Glomerular endothelial cell (primary cell): Measurements from ENCODE around the gene BRD1. TPM values are rescaled to one million over a fixed set of nuclear protein-coding genes. Genes with fewer than 3 reads are reported as not detected.
"Not testable (repeated sequence)": the region's sequence is repeated elsewhere in the genome, so short reads cannot be mapped to it uniquely, and the experiment has no call there.

Experiments
- DNase-seq: peaks from one replicate; pipeline ENCODE4 v3.0.0-alpha.2; 2011; ENCODE audit warnings: low read depth, low spot score; ENCODE audit errors: extremely low read depth
- total RNA-seq: library from RNA; depleted of rRNA; stranded (reverse); fragments of >200 nt; gene quantifications from 2 replicates; pipeline ENCODE4 v1.2.3, GENCODE V29; 2015

BRD1 gene
- total RNA-seq, 1 donor from 2014 or later = 30.9 TPM

DNA sequence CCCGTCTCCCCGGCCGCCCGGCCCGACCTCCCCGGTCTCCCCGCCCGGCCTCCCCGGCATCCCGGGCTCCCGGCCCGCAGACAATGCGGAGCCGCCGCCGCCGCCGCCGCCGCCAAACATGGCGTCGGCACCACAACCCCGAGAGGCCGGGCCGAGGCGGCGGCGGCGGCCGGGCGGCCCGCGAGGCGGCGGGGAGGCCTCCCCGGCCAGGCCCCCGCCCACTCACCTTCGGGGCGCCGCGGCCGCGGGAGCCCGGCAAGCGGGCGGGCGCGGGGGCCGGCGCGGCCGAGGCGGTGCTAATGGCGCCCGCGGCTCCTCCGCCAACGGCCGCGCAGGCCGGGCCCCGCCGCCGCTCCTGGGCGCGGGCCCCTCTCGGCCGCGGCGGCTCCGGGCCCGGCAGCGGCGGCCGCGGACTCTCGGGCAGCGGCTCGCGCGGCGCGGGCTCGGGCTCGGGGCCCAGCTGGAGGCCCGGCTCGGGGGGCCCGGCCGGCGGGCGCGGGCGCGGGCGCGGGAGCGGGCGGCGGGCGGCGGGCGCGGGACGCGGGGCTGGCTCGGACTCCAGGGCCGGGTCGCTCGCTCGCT, 311 bp downstream of the BRD1 start:
- DNase-seq = no peak

DNA sequence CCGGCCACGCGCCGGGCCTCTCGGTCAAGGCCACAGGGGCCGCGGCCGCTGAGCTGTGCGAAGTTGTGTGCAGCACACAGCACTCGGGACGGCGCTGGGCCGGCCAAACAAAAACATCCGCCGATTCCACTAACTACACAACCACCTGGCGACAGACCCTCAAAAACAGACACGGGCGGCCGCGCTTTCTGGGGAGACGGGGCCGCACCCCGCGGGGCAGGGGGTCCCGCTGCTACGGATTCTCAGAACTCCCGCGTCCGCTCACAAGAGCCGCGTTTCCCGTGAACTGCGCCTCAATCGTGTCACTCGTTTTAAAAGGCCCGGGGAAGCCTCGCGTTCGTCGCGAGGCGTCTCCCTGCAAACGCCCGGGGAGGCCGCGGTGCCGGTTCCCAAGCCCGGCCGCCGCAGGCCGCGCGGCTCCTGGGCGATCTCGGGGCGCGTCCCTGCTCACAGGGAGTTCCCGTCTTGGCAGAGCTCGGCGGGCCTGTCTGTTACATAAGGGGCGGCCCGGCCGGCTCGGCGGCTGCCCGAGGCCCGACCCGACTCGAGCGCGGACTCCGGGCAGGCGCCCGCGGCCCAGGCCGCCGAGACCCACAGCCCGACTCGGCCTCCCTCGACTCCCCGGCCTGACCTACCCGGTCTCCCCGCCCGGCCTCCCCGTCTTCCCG, 936 bp downstream of the BRD1 start:
- DNase-seq = no peak

GRCh38 chr22:49825944-49826602, 1.6 kb downstream of the BRD1 start:
- DNase-seq = no peak

DNA sequence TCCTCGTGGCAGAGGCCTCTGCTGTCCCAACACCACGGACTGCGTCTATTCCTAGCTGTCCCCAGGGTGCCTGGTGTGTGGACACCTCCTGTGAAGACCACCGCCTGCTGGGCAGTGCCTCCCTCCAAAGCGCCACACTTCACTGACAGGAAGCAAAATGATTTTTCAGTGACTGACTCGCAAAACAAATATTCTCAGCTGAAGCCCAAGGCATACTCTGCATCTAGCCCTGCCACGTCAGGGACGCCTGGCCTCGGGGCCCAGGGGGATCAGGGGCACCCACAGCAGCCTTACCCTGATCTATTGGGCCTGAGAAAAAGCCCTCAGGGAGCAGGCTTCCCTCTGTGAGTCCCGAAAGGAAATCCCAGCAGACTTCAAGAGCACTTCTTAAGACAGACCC, 2.2 kb downstream of the BRD1 start:
- DNase-seq = no peak

DNA sequence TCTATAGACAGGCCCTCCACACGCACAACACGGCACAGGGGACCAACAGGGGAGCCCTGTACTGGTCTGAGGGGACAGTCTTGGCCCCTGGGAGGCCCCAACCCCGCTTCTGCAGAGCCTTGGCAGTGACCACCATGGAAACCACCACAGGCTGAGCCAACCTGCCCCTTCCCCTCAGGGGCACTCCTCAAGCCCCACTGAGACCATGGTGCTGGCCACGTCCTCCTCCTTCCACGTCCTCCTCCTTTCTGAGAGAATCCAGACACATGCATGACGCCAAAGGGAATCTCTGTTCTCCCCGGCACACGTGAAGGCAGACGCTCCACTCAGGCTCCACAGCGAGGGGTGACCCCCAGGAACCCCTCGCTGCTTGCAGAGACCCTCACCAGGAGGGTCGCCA, 2.7 kb downstream of the BRD1 start:
- DNase-seq = no peak

GRCh38 chr22:49824185-49824925, 3.3 kb downstream of the BRD1 start:
- DNase-seq = no peak

DNA sequence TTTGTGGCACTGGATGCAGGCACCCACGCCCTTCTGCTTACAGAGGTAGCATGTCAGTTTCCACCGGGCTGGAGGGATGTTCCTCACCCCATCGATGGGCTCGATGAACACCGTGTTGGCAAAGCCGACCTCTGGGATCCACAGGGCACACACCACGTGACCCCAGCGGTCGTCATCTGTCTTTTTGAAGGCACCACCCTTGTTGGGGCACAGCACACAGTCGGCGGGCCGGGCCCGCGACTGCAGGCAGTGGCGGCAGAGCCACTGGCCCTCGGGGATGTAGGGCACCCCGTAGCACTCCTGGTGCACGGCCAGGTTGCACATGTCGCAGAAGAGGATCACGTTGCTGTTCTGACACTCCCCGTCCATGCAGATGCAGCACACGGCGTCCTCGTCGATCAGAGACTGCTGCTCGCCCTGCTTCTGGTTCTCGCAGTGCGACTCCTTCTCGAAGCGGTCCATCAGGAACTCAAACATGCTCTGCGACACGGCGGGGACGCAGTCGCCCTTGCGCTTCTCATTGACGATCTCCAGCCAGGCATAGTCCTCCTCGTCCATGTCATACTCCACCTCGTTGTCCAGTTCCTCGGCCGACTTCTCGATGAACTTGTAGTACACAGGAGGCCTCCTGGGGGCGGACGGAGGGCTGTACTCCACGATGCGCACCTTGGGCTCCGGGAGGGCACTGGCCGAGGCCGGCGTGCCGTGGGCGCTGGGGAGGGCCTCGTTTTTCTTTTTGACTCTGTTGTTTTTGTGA, 4.2 kb downstream of the BRD1 start:
- DNase-seq = no peak

- DNase-seq = not testable (repeated sequence)
Measured at GRCh38 chr22:49821741-49822140, 5.9 kb downstream of the BRD1 start.

GRCh38 chr22:49820984-49821383, 6.7 kb downstream of the BRD1 start:
- DNase-seq = no peak

DNA sequence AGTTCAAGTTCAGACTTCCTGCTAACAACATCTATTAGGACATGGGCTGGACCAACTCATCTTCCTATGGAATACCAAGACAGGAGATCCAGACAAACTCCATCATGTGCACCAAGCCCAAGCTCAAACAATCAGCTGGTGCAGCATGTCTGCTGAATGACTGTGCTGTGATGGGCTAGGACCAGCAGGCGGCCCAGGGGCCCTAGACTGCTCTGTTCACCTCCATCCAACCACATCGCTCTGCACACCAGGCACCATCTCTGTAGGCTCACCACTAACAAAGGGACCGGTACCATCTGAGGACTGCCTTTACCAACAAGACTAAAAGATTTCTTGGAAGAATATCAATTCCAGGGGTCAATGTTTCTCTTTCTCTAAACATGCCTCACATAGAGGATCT, 10.3 kb downstream of the BRD1 start:
- no peak for DNase-seq

GRCh38 chr22:49815641-49816091, 12.0 kb downstream of the BRD1 start:
- DNase-seq = no peak

- no peak for DNase-seq
Measured at GRCh38 chr22:49814856-49815255, 12.8 kb downstream of the BRD1 start.

DNA sequence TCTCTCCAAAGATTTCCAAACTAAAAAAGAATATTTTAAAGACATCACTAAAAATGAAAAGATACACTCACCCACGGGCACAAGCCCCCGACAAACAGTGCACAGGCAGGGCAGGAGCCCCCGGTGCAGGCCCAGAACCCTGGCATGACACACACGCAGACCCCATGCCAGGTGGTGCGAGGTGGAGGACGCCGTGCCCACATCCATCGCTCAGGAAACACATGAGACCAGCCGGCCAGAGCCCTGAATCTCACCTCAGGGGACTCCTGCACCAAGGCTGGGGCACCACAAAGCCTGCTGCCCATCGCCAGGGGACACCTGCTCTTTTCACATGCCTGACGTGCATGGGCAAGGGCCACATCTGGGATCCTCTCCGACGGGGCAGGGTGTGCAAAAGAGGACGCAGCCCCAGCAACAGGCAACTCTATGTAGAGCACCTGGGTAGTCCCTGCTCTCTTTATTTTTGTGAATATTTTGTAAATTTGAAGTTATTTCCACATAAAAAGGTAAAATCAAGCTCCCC, 13.4 kb downstream of the BRD1 start:
- no peak for DNase-seq

DNA sequence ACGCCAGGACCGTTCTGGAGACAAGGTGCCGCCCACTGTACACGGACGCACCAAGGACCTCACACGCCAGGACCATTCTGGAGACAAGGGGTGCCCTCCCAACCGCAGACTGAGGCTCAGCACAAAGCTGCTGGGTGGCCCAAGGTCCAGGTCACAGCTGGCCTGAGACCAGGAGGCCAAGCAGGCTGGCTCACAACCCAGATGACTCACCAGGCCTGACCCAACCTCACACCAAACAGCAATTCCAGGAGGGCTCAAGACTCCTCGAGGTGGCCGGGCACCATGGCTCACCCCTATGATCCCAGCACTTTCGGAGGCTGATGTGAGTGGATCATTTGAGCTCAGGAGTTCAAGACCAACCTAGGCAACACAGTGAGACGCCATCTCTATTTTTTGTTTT, 14.8 kb downstream of the BRD1 start:
- DNase-seq = no peak

GRCh38 chr22:49811020-49811791, 16.5 kb downstream of the BRD1 start:
- DNase-seq = no peak

GRCh38 chr22:49810363-49811019, 17.2 kb downstream of the BRD1 start:
- no peak for DNase-seq

DNA sequence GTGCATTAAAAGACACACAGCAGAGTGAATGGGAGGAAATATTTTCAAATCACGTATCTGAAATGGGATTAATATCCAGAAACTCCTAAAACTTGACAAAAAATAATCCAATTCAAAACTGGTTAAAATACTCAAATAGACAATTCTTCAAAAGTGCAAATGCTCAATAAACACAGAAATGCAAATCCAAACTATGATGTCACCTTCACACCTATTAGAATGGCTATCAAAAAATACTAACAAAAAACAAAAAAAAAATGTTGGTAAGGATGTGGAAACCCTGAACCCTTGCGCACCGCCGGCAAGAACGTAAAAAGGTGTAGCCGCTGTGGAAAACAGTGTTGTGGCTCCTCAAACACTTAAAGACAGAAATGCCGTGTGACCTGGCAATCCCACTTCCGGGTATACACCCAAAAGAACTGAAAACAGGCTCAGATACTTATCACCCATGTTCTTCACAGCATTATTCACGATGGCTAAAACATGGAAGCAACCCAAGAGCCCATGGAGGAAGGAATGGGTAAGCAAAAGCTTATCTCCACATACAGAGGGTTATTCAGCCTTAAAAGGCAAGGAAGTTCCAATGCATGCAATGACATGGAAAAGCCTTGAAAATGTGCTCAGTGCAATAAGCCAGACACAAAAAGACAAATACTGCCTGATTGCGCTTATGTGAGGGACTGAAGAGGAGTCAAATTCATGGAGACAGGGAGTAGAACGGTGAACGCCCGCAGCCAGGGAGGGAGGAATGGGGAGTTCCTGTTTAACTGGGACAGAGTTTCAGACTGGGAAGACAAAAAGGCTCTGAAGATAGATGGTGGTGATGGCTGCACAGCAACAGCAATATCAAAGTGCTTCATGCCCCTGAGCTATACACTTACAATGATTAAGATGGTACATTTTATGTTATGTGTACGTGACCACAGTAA, 19.6 kb downstream of the BRD1 start:
- DNase-seq = no peak

DNA sequence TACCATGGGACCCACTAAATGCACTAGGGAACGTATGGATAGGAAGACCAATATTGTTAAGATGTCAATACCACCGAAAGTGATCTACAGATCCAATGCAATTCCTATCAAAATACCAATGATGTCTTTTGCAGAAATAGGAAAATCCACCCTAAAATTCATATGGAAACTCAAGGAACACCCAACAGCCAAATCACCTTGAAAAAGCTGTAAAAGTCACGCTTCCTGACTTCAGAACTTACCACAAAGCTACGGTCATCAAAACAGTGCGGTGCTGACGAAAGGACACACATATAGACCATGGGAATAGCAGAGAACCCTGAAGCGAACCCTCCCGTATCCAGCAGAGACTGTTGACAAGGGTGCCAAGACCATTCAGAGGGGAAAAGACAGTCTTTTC, 20.5 kb downstream of the BRD1 start:
- DNase-seq = no peak
